Esophagus squamous epithelium (tissue), 5 donors: ENCODE measurements around the gene DNAAF5. TPM values are rescaled to one million over a fixed set of nuclear protein-coding genes. Genes with fewer than 3 reads are reported as not detected.

ENCODE experiments used
- DNase-seq: peaks from one replicate; lab custom pipeline; 2025; lab: John Stamatoyannopoulos, UW
- H3K27ac ChIP-seq, 4 donors: fragments of 200-600 bp; sonication (generic); one replicate each; pipeline ENCODE4 v1.5.1; 2016 to 2019; ENCODE audit warnings: mild to moderate bottlenecking in 1 of 4
- H3K27me3 ChIP-seq, 4 donors: fragments of 200-600 bp; sonication (generic); 1 replicate in 3 of 4; 2 replicates in 1 of 4; pipeline versions ENCODE4 v1.5.1 to v1.6.0; 2017 to 2021; ENCODE audit warnings: antibody characterized with exemption in 1 of 4
- H3K36me3 ChIP-seq, 3 donors: fragments of 200-600 bp; sonication (generic); one replicate each; pipeline ENCODE4 v1.5.1; 2016 to 2019
- H3K4me1 ChIP-seq, 3 donors: fragments of 200-600 bp; sonication (generic); one replicate each; pipeline ENCODE4 v1.5.1; 2017 to 2019
- H3K4me3 ChIP-seq, 4 donors: fragments of 200-600 bp; sonication (generic); 1 replicate in 3 of 4; 2 replicates in 1 of 4; pipeline ENCODE4 v1.5.1; 2016 to 2019; ENCODE audit warnings: mild to moderate bottlenecking in 2 of 4, moderate library complexity in 1 of 4
- H3K9me3 ChIP-seq, 3 donors: fragments of 200-600 bp; sonication (generic); one replicate each; pipeline ENCODE4 v1.5.1; 2016 to 2019
- POLR2A ChIP-seq, 4 donors: fragments of 450-650 bp; IDR thresholded peaks; one replicate each; pipeline ENCODE4 v1.6.1; 2017; ENCODE audit warnings: antibody characterized with exemption in 4 of 4, mild to moderate bottlenecking in 4 of 4, moderate library complexity in 3 of 4
- WGBS, 2 donors: methylation state at CpG; one replicate each; pipeline ENCODE4 v1.1.5; 2018; 5-methylcytosine and 5-hydroxymethylcytosine counted together
- intact Hi-C: fragments of 100-400 bp; cut with DNase I; formaldehyde crosslinking; loops from one replicate; pipeline ENCODE4 v1.15.0; 2022
- total RNA-seq, 4 donors: library from RNA; depleted of rRNA; stranded (reverse); fragments of >200 nt; gene quantifications; one replicate each; pipeline ENCODE4 v1.1.0, GENCODE V29; 2016
- TF ChIP-seq, protein P1 (sequence below), 6 experiments: fragments of 450-650 bp in 4 of 6; fragments of 200-600 bp in 2 of 6; sonication (generic) in 2 of 6; IDR thresholded peaks; one replicate each; pipeline ENCODE4 v1.5.1; 2016 to 2019; ENCODE audit warnings: antibody characterized with exemption in 6 of 6, mild to moderate bottlenecking in 4 of 6, moderate library complexity in 4 of 6
- donor health status: DM: yes; HTN: yes; CAD: no.

DNAAF5 gene
- total RNA-seq, 4 donors from 2014 or later, result 23.7 to 30.1 (median 28.2) TPM

DNA sequence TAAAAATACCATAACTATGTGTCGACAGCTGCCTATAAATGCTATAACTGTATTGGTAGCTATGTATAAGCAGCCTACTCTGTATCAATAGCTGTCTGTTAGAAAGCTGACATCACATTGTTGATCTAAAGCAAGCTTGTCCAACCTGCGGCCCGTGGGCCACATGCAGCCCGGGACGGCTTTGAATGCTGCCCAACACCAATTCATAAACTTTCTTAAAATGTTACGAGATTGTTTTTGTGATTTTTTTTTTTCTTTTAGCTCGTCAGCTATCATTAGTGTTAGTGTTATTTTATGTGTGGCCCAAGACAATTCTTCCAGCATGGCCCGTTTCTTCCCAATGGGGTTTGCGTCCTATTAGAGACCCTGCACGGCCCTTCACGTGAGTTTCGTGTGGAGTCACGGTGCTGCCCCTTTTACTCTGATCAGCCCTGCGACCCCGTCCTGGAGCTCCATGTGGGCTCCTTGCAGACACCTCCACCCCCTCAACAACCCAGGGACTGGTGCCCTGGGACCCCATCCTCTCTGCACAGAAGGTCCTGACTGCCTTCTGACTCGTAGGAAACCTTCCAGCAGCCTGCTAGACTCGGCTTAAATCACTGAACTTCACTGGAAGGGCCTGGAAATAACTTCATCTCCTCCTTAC lies 5.1 kb downstream of the DNAAF5 start:
- Histone ChIP-seq H3K4me1 (peaks cover 8 to 32% (median 9%) of the 10 kb centered on the region in 3 donors), H3K9me3 (peaks cover 0 to 12% (median 3%) of the 10 kb centered on the region in 3 donors), H3K4me3 (no peak overlapping the region), H3K27ac (peak overlapping the region in 1 of 4 donors; percentile 18), H3K27me3 (no peaks in the 10 kb centered on the region), H3K36me3 (peaks cover 0 to 59% (median 6%) of the 10 kb centered on the region in 3 donors)
- TF ChIP-seq, protein P1, sequence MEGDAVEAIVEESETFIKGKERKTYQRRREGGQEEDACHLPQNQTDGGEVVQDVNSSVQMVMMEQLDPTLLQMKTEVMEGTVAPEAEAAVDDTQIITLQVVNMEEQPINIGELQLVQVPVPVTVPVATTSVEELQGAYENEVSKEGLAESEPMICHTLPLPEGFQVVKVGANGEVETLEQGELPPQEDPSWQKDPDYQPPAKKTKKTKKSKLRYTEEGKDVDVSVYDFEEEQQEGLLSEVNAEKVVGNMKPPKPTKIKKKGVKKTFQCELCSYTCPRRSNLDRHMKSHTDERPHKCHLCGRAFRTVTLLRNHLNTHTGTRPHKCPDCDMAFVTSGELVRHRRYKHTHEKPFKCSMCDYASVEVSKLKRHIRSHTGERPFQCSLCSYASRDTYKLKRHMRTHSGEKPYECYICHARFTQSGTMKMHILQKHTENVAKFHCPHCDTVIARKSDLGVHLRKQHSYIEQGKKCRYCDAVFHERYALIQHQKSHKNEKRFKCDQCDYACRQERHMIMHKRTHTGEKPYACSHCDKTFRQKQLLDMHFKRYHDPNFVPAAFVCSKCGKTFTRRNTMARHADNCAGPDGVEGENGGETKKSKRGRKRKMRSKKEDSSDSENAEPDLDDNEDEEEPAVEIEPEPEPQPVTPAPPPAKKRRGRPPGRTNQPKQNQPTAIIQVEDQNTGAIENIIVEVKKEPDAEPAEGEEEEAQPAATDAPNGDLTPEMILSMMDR (IDR thresholded peaks at IDR 0.05), result no peak
- no peak for TF ChIP-seq POLR2A (IDR thresholded peaks at IDR 0.05)
- 90 to 94% methylated on average over 15 of the region's 17 CpGs for WGBS, 2 donors
- intact Hi-C loops, result loop anchor here (10.0 kb wide), 1 partner anchor 187 kb away; no protein-coding TSS in a partner anchor
- DNase-seq, result no peak

DNA sequence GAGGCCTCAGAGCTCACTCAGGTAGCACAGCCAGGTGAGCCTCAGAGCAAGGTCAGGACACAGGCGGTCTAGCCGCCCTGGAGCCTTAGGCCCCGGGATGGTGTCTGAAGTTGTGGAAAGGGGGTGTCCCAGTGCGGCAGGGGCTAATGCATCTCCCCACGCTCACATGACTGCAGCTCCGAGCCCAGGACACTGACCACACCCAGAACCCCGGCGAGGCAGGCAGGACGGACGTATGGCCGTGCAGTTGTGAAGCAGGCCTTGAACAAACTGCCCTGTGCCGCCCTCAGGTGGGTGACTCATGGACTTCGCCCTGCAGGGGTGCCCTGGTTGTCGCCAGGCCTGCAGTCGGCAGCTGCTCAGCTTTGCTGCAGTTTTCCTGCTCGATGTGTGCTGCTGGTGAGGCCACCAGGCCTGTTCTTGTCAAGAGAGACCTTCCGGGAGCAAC lies 5.6 kb downstream of the DNAAF5 start:
- H3K4me1 ChIP-seq, result peaks cover 8 to 31% (median 9%) of the 10 kb centered on the region in 3 donors
- TF ChIP-seq, protein P1 (IDR thresholded peaks at IDR 0.05), result peak in 4 of 6 experiments; percentile 7 to 46 (median 21)
- TF ChIP-seq POLR2A (IDR thresholded peaks at IDR 0.05), result no peak
- no peak for DNase-seq
- H3K9me3 ChIP-seq, result peaks cover 0 to 12% (median 3%) of the 10 kb centered on the region in 3 donors
- H3K27ac ChIP-seq, result peak overlapping the region in 1 of 4 donors; percentile 18
- peaks cover 0 to 59% (median 6%) of the 10 kb centered on the region in 3 donors for H3K36me3 ChIP-seq
- no peaks in the 10 kb centered on the region for H3K27me3 ChIP-seq
- intact Hi-C loops, result loop anchor here (10.0 kb wide), 1 partner anchor 187 kb away; no protein-coding TSS in a partner anchor
- WGBS, 2 donors, result 43 to 71% methylated on average over 7 to 10 of the region's 17 CpGs
- H3K4me3 ChIP-seq, result no peak overlapping the region

DNA sequence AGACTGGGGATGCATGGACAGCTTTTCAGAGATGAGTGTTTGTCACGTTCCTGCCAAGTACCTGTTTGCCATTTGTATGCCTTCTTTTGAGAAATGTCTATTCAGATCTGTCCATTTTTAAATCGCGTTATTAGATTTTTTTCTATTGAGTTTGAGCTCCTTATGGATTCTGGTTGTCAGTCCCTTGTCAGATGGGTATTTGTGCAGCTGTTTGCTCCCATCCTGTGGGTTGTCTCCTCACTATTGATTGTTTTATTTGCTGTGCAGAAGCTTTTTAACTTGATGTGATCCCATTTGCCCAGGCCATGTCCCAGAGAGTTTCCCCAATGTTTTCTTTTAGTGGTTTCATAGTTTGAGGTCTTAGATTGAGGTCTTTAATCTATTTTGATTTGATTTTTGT lies 6.1 kb downstream of the DNAAF5 start:
- WGBS, 2 donors, result 78 to 90% methylated on average over 3 of the region's 3 CpGs
- no peak for TF ChIP-seq POLR2A (IDR thresholded peaks at IDR 0.05)
- TF ChIP-seq, protein P1 (IDR thresholded peaks at IDR 0.05), result no peak
- intact Hi-C loops, result loop anchor here (10.0 kb wide), 1 partner anchor 188 kb away; no protein-coding TSS in a partner anchor
- Histone ChIP-seq H3K9me3 (peaks cover 0 to 12% (median 3%) of the 10 kb centered on the region in 3 donors), H3K4me1 (peaks cover 6 to 26% (median 7%) of the 10 kb centered on the region in 3 donors), H3K36me3 (peaks cover 0 to 59% (median 6%) of the 10 kb centered on the region in 3 donors), H3K27me3 (no peaks in the 10 kb centered on the region), H3K4me3 (no peak overlapping the region), H3K27ac (peak overlapping the region in 1 of 4 donors; percentile 0)
- no peak for DNase-seq

DNA sequence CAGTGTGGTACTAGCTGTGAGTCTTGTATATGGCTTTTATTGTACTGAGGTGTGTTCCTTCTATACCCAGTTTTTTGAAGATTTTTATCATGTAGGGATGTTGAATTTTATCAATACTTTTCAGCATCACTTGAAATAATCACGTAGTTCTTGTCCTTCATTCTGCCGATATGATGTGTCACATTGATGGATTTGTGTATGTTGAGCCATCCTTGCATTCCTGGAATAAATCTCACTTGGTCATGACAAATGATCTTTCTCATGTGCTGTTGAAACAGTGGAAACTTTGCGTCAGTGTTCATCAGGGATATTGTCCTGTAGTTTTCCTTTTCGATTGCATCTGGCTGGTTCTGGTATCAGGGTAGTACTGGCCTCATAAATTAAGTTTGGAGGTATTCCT lies 7.7 kb downstream of the DNAAF5 start:
- Histone ChIP-seq H3K36me3 (peaks cover 0 to 63% (median 6%) of the 10 kb centered on the region in 3 donors), H3K27ac (no peak overlapping the region), H3K27me3 (no peaks in the 10 kb centered on the region), H3K4me1 (peaks cover 0 to 22% (median 0%) of the 10 kb centered on the region in 3 donors), H3K9me3 (peaks cover 0 to 12% (median 3%) of the 10 kb centered on the region in 3 donors), H3K4me3 (no peak overlapping the region)
- 98 to 99% methylated on average over 4 of the region's 4 CpGs for WGBS, 2 donors
- no peak for DNase-seq
- no peak for TF ChIP-seq POLR2A (IDR thresholded peaks at IDR 0.05)
- TF ChIP-seq, protein P1 (IDR thresholded peaks at IDR 0.05), result no peak
- intact Hi-C loops, result loop anchor here (10.0 kb wide), 1 partner anchor 189 kb away; no protein-coding TSS in a partner anchor

DNA sequence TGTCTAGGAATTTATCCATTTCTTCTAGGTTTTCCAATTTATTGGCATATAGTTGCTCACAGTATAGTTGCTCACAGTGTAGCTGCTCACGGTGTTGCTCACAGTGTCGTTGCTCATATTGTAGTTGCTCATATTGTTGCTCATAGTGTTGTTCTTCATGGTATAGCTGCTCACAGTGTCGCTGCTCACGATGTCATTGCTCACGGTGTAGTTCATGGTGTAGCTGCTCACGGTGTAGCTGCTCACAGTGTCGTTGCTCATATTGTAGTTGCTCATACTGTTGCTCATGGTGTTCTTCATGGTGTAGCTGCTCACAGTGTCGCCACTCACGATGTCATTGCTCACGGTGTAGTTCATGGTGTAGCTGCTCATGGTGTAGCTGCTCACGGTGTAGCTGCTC lies 8.3 kb downstream of the DNAAF5 start:
- 94% methylated on average over 10 to 11 of the region's 11 CpGs for WGBS, 2 donors
- Histone ChIP-seq H3K27ac (no peak overlapping the region), H3K27me3 (no peaks in the 10 kb centered on the region), H3K36me3 (peaks cover 0 to 61% (median 6%) of the 10 kb centered on the region in 3 donors), H3K4me3 (no peak overlapping the region), H3K4me1 (peaks cover 0 to 28% (median 0%) of the 10 kb centered on the region in 3 donors), H3K9me3 (peaks cover 0 to 12% (median 3%) of the 10 kb centered on the region in 3 donors)
- no peak for TF ChIP-seq POLR2A (IDR thresholded peaks at IDR 0.05)
- TF ChIP-seq, protein P1 (IDR thresholded peaks at IDR 0.05), result no peak
- intact Hi-C loops, result loop anchor here (10.0 kb wide), 1 partner anchor 190 kb away; no protein-coding TSS in a partner anchor
- no peak for DNase-seq
